GM12878 (cell line): Measurements from ENCODE around the gene BMAL1. TPM values are rescaled to one million over a fixed set of nuclear protein-coding genes. Genes with fewer than 3 reads are reported as not detected.

ENCODE experiments used
- ATAC-seq: fragments of 200-7000 bp; cut with Tn5 transposase; 3 replicates; pipeline ENCODE4 v1.9.1; 2020; ENCODE audit warnings: mild to moderate bottlenecking, moderate library complexity
- BruUV-seq: library from RNA; stranded (reverse); fragments of 400-500 nt; replicated peaks from 2 replicates; lab custom pipeline; 2021; lab: Mats Ljungman, UMichigan
- CTCF ChIA-PET: fragments of 300-600 bp; sonication (Branson Sonifier 250); formaldehyde crosslinking; extraction: SDS; loops from one replicate; lab custom pipeline; 2021; ENCODE audit warnings: inconsistent platforms; lab: Yijun Ruan, JAX
- POLR2A ChIA-PET: fragments of 350-600 bp; formaldehyde crosslinking; extraction: SDS; loops from one replicate; lab custom pipeline; 2021; ENCODE audit warnings: inconsistent platforms; lab: Charles Lee
- RAD21 ChIA-PET: fragments of 300-600 bp; sonication (Branson Sonifier 250); formaldehyde crosslinking; loops from one replicate; lab custom pipeline; 2023; ENCODE audit warnings: antibody characterized with exemption; ENCODE audit not compliant: unreplicated experiment; lab: Charles Lee
- SMC1A ChIA-PET: fragments of 300-600 bp; sonication (Branson Sonifier 250); formaldehyde crosslinking; loops from one replicate; lab custom pipeline; 2023; ENCODE audit not compliant: unreplicated experiment, uncharacterized antibody; lab: Charles Lee
- DNase-seq: peaks from one replicate; pipeline ENCODE4 v3.0.0-alpha.2; 2011; ENCODE audit warnings: low read depth, low spot score
- FAIRE-seq: peaks from 3 replicates; lab custom pipeline; 2011; peaks lifted over from hg19 to GRCh38; lab: Jason Lieb, UNC
- H2AFZ ChIP-seq: 2 replicates; pipeline ENCODE4 v1.6.0; 2011; ENCODE audit warnings: low read depth, low read length, control low read depth; ENCODE audit not compliant: control insufficient read depth
- H3K27ac ChIP-seq: 2 replicates; pipeline ENCODE4 v1.5.1; 2011; ENCODE audit warnings: control low read depth; ENCODE audit not compliant: control insufficient read depth, insufficient read depth
- H3K27me3 ChIP-seq, 2 experiments: replicated peaks in 1 of 2; 2 replicates each; pipeline versions ENCODE4 v1.6.0 to v1.6.1; 2011; ENCODE audit warnings: low read length in 1 of 2; ENCODE audit not compliant: control insufficient read depth in 2 of 2, insufficient read depth in 2 of 2
- H3K36me3 ChIP-seq, 2 experiments: 2 replicates each; pipeline ENCODE4 v1.5.1; 2011; ENCODE audit warnings: low read length in 1 of 2; ENCODE audit not compliant: control insufficient read depth in 2 of 2, insufficient read depth in 2 of 2
- H3K4me1 ChIP-seq: 2 replicates; pipeline ENCODE4 v1.6.1; 2011; ENCODE audit warnings: mild to moderate bottlenecking, low read length, moderate library complexity, mixed read lengths; ENCODE audit not compliant: control insufficient read depth, insufficient read depth
- H3K4me2 ChIP-seq: 2 replicates; pipeline ENCODE4 v1.6.0; 2011; ENCODE audit warnings: control low read depth; ENCODE audit not compliant: control insufficient read depth, insufficient read depth
- H3K4me3 ChIP-seq: fragments of 200-600 bp; sonication (generic); 2 replicates; pipeline ENCODE4 v1.5.1; 2016
- H3K79me2 ChIP-seq: 2 replicates; pipeline ENCODE4 v1.6.0; 2011; ENCODE audit warnings: low read length; ENCODE audit not compliant: control insufficient read depth, insufficient read depth
- H3K9ac ChIP-seq: 2 replicates; pipeline ENCODE4 v1.8.0; 2011; ENCODE audit warnings: low read length, control low read depth, mixed read lengths; ENCODE audit not compliant: control insufficient read depth, insufficient read depth
- H3K9me3 ChIP-seq: replicated peaks from 3 replicates; pipeline ENCODE4 v1.5.1; 2011; ENCODE audit warnings: mild to moderate bottlenecking, low read length; ENCODE audit not compliant: control insufficient read depth, insufficient read depth
- H4K20me1 ChIP-seq: 2 replicates; pipeline ENCODE4 v1.6.0; 2011; ENCODE audit not compliant: control insufficient read depth, insufficient read depth
- BRCA1 ChIP-seq: IDR thresholded peaks from 2 replicates; pipeline ENCODE4 v1.6.1; 2011; ENCODE audit warnings: low read depth, low read length, improper control_type of control experiment
- EED ChIP-seq: sonication (generic); IDR thresholded peaks from 2 replicates; pipeline ENCODE4 v1.6.1; 2016; ENCODE audit warnings: antibody characterized with exemption, low read depth
- FOXK2 ChIP-seq: fragments of 450-650 bp; IDR thresholded peaks from 2 replicates; pipeline ENCODE4 v1.6.1; 2017; ENCODE audit warnings: mild to moderate bottlenecking, moderate library complexity
- IKZF1 ChIP-seq: fragments of 450-650 bp; conservative IDR thresholded peaks from 2 replicates; pipeline ENCODE4 v1.6.1; 2017; ENCODE audit warnings: antibody characterized with exemption, mild to moderate bottlenecking
- LARP7 ChIP-seq: fragments of 450-650 bp; IDR thresholded peaks from 2 replicates; pipeline ENCODE4 v1.6.1; 2017; ENCODE audit warnings: mild to moderate bottlenecking
- MXI1 ChIP-seq: fragments of 150-350 bp; IDR thresholded peaks from 2 replicates; pipeline ENCODE4 v1.6.1; 2011; ENCODE audit warnings: low read depth, mild to moderate bottlenecking, inconsistent platforms, low read length, improper control_type of control experiment
- NRF1 ChIP-seq: conservative IDR thresholded peaks from 2 replicates; pipeline ENCODE4 v1.6.1; 2011; ENCODE audit warnings: mild to moderate bottlenecking, low read depth, low read length, improper control_type of control experiment
- PML ChIP-seq: IDR thresholded peaks from 2 replicates; pipeline ENCODE4 v1.6.1; 2012; ENCODE audit warnings: low read length, inconsistent platforms
- POLR2A ChIP-seq: IDR thresholded peaks from 2 replicates; pipeline ENCODE4 v1.6.1; 2011; ENCODE audit warnings: low read depth, mild to moderate bottlenecking, low read length
- RFX5 ChIP-seq: IDR thresholded peaks from 2 replicates; pipeline ENCODE4 v1.6.1; 2011; ENCODE audit warnings: low read depth, low read length, improper control_type of control experiment
- SMAD1 ChIP-seq: fragments of 450-650 bp; IDR thresholded peaks from 2 replicates; pipeline ENCODE4 v1.6.1; 2018; ENCODE audit warnings: mild to moderate bottlenecking, low read depth; ENCODE audit not compliant: partially characterized antibody
- SMAD5 ChIP-seq: IDR thresholded peaks from 2 replicates; pipeline ENCODE4 v1.6.1; 2016; ENCODE audit warnings: antibody characterized with exemption, low read depth
- SUPT20H ChIP-seq: IDR thresholded peaks from 2 replicates; pipeline ENCODE4 v1.6.1; 2011; ENCODE audit warnings: low read depth, mild to moderate bottlenecking, low read length, moderate library complexity, borderline replicate concordance; ENCODE audit not compliant: control insufficient read depth
- ZNF24 ChIP-seq: fragments of 450-650 bp; IDR thresholded peaks from 2 replicates; pipeline ENCODE4 v1.6.1; 2017; ENCODE audit warnings: antibody characterized with exemption, mild to moderate bottlenecking
- WGBS: methylation state at CpG from one replicate; pipeline ENCODE4 v1.1.6; 2016; ENCODE audit warnings: low lambda C conversion rate; ENCODE audit not compliant: insufficient replicate concordance, insufficient coverage; ENCODE audit errors: missing lambda C conversion rate; 5-methylcytosine and 5-hydroxymethylcytosine counted together
- in situ Hi-C: fragments of 300-500 bp; cut with MboI; formaldehyde crosslinking; loops from 9 replicates; pipeline ENCODE4 v1.14.3; 2018; ENCODE audit warnings: mixed read lengths
- intact Hi-C: fragments of 100-400 bp; cut with micrococcal nuclease; formaldehyde crosslinking; loops from one replicate; pipeline ENCODE4 v1.14.2; 2022; ENCODE audit not compliant: unreplicated experiment
- polyA plus RNA-seq, 11 experiments: library from polyadenylated mRNA; depleted of rRNA in 4 of 11; unstranded in 6 of 11; stranded (reverse) in 5 of 11; fragments of >200 nt; fragmentation: Nextera tagmentation in 4 of 11; fragmentation: Illumina TruSeq in 1 of 11; extraction: Ambion mirVana in 4 of 11; extraction: Trizol in 1 of 11; gene quantifications; 1 replicate in 1 of 11; 2 replicates in 10 of 11; pipeline versions ENCODE4 v1.2.1 to v1.2.3, GENCODE V29; 2011 to 2016; ENCODE audit warnings: inconsistent platforms in 2 of 11, missing spikeins in 2 of 11, low read depth in 1 of 11
- total RNA-seq, 4 experiments: library from RNA; depleted of rRNA in 3 of 4; stranded (reverse); fragments of >200 nt in 3 of 4; fragmentation: Illumina TruSeq in 1 of 4; extraction: Trizol in 1 of 4; gene quantifications; 2 replicates each; pipeline versions ENCODE4 v1.2.1 to v1.2.3, GENCODE V29; 2013 to 2021
- TF ChIP-seq, protein P1 (sequence below): IDR thresholded peaks from 2 replicates; pipeline ENCODE4 v1.6.1; 2011; ENCODE audit warnings: borderline replicate concordance, low read depth, mild to moderate bottlenecking, moderate library complexity, mixed read lengths, low read length; ENCODE audit not compliant: insufficient read depth; ENCODE audit errors: extremely low read length
- TF ChIP-seq, protein P2 (sequence below): IDR thresholded peaks from 2 replicates; pipeline ENCODE4 v1.6.1; 2012; ENCODE audit warnings: low read depth, low read length, improper control_type of control experiment

The BMAL1 gene
- total and polyA plus RNA-seq, 10 of the 15 experiments (the other 5 are each of a cell fraction or from before 2014, with no cell fraction given): 3.5 to 40.6 (median 13.6) TPM

DNA sequence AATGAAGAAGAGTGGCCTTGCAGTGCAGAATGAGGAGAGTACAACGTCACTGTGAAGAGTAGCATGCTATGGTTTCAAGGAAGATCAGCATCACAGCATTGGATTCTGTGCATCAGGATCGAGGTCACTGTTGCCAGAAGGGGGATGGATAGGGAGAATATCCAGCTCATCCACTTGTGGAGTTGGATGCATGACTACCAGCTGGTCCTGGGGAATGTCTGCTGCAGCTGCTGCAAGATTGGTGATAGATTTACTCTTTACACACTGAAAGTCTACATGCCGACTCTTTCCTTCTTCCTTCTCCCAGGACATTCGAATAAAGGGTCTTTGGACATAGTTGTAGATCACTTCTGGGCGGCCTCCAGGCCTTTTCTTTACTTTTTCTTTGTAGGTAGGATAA lies 111.2 kb downstream of the BMAL1 start:
- Histone ChIP-seq H3K27ac (no peak overlapping the region), H4K20me1 (no peaks in the 10 kb centered on the region), H3K4me2 (no peak overlapping the region), H3K36me3 (peaks cover 0 to 5% of the 10 kb centered on the region in 2 experiments; a peak in 3 of 4 replicates), H3K27me3 (no peaks in the 10 kb centered on the region), H3K9ac (no peak overlapping the region), H2AFZ (no peak overlapping the region), H3K4me3 (no peak overlapping the region), H3K9me3 (no peaks in the 10 kb centered on the region), H3K79me2 (no peaks in the 10 kb centered on the region), H3K4me1 (no peaks in the 10 kb centered on the region)
- BruUV-seq: no TSS peak
- no peak for DNase-seq
- RAD21 ChIA-PET: interaction anchor here (0.6 kb wide), 1 partner anchor 26 kb away, joined by 3 read pairs; no protein-coding TSS in a partner anchor
- POLR2A ChIA-PET: interaction anchor here (0.6 kb wide), 1 partner anchor 179 kb away, joined by 3 read pairs; no protein-coding TSS in a partner anchor
- intact Hi-C loops: loop anchor here (5.0 kb wide), 1 partner anchor 426 kb away; no protein-coding TSS in a partner anchor
- ATAC-seq: no peak
- TF ChIP-seq LARP7: no peak
- TF ChIP-seq, protein P1, sequence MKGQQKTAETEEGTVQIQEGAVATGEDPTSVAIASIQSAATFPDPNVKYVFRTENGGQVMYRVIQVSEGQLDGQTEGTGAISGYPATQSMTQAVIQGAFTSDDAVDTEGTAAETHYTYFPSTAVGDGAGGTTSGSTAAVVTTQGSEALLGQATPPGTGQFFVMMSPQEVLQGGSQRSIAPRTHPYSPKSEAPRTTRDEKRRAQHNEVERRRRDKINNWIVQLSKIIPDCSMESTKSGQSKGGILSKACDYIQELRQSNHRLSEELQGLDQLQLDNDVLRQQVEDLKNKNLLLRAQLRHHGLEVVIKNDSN: no peak
- CTCF ChIA-PET: interaction anchor here (2.0 to 7.1 kb wide), 3 partner anchors 10 to 179 kb away, joined by 6 to 44 read pairs (median 36); no protein-coding TSS in a partner anchor
- in situ Hi-C loops: no loop called here
- 97% methylated on average over 5 of the region's 5 CpGs for WGBS
- no peak for FAIRE-seq
- SMC1A ChIA-PET: interaction anchor here (1.2 kb wide), 1 partner anchor 137 kb away, joined by 3 read pairs; no protein-coding TSS in a partner anchor

DNA sequence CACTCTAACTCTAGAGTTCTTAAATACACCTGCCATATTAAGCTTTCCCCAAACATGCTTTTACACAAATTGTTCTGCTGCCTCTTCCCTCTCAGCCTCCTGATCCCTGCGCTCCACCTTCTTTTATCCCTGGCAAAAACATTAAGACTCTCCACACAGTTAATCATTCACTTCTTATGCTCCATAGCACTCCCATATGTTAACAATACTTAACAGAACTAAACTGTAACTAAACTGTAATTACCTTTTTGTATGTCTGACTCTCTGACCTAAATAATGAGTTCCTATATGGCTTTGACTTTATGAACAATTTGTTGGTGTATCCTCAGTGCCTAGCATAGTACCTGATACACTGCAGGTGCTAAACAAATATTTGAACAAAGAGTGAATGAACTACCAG lies 113.6 kb downstream of the BMAL1 start:
- FAIRE-seq: no peak
- H4K20me1 ChIP-seq: no peaks in the 10 kb centered on the region
- no peaks in the 10 kb centered on the region for H3K79me2 ChIP-seq
- BruUV-seq: no TSS peak
- no peak overlapping the region for H3K9ac ChIP-seq
- in situ Hi-C loops (no loop called here), intact Hi-C loops (no loop called here)
- DNase-seq: no peak
- SMC1A ChIA-PET: interaction anchor here (1.1 kb wide), 1 partner anchor 38 kb away, joined by 4 read pairs; no protein-coding TSS in a partner anchor
- no peak overlapping the region for H3K4me2 ChIP-seq
- 94% methylated on average over 1 of the region's 1 CpG for WGBS
- POLR2A ChIA-PET: no interaction called here
- CTCF ChIA-PET: no interaction called here
- no peak for ATAC-seq
- H3K9me3 ChIP-seq: no peaks in the 10 kb centered on the region
- H3K4me3 ChIP-seq: no peak overlapping the region
- H2AFZ ChIP-seq: no peak overlapping the region
- no peaks in the 10 kb centered on the region for H3K4me1 ChIP-seq
- no peaks in the 10 kb centered on the region for H3K27me3 ChIP-seq
- RAD21 ChIA-PET: no interaction called here
- H3K27ac ChIP-seq: no peak overlapping the region
- peaks cover 0 to 5% of the 10 kb centered on the region in 2 experiments; a peak in 3 of 4 replicates for H3K36me3 ChIP-seq
- no peak for TF ChIP-seq PML
- TF ChIP-seq BRCA1: no peak
- TF ChIP-seq IKZF1: no peak
- no peak for TF ChIP-seq SUPT20H
- no peak for TF ChIP-seq FOXK2
- TF ChIP-seq, protein P2, sequence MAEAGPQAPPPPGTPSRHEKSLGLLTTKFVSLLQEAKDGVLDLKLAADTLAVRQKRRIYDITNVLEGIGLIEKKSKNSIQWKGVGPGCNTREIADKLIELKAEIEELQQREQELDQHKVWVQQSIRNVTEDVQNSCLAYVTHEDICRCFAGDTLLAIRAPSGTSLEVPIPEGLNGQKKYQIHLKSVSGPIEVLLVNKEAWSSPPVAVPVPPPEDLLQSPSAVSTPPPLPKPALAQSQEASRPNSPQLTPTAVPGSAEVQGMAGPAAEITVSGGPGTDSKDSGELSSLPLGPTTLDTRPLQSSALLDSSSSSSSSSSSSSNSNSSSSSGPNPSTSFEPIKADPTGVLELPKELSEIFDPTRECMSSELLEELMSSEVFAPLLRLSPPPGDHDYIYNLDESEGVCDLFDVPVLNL: no peak
- no peak for TF ChIP-seq EED
- no peak for TF ChIP-seq MXI1
- TF ChIP-seq POLR2A: no peak
- TF ChIP-seq SMAD1: no peak
- TF ChIP-seq RFX5: no peak
- no peak for TF ChIP-seq ZNF24
- no peak for TF ChIP-seq SMAD5
- TF ChIP-seq NRF1: no peak
